NOMO-1 treated with DMSO at 0.1 percent for 48 hours (cell line): Measurements from ENCODE around the gene MTRF1L.
"Not testable (repeated sequence)": the region's sequence is repeated elsewhere in the genome, so short reads cannot be mapped to it uniquely, and the experiment has no call there.

Experiments used
- DNase-seq: peaks from one replicate; lab custom pipeline; 2025; ENCODE audit not compliant: unreplicated experiment; lab: John Stamatoyannopoulos, UW

MTRF1L gene

DNA sequence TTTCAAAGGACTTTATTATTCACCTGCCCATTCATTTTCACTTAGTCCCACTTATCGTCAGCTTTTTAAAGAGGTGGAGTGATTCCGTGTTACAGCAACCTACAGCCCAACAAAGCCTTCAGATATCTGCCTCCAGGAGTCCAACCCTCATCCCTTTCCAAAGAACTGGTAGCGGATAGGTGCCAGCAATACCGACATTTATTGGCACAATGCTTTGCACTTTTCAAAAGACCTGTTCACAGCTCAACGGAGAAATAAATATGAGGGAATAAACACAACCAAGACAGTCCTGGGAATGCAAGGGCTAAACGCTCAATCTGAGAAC lies 819 bp upstream of the MTRF1L start:
- DNase-seq = no peak

DNA sequence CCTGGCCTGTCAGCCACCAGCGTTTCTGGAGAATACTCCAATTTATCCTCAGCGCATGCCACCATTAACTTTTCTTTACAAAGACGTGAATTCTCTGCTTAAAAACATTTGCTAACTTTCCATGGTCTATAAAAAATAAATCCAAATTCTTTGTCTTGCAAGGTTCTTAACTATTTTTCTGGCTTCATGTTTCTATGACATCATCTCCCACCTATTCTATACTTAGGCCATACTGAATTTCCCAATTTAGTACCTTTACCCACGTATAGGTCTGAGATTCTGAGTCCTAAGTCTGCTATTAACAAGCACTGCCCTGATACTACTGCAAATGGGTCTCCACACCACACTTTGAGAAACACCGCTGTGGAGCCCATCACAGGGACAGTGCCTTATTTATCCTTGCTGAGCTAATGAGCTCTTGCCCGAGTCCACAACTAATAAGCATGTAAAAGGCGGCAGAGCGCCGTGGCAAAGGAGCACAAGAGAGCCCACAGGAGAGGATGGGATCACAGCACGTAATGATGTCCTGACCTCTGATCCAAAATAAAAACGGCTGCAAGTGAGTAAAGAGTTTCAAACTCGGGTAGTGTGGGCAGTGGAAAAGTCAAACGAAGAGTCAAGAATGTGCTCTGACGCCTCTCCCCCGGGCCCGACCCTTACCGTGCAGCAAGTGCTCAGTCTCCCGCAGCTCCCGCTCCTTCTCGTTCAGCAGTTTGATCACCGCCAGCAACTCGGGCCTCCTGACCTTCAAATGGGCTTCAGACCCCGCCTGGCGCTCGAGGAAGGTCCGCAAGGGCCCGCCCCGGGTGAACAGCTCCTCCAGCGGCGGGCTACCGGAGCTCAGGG lies 519 bp downstream of the MTRF1L start:
- DNase-seq = no peak

DNA sequence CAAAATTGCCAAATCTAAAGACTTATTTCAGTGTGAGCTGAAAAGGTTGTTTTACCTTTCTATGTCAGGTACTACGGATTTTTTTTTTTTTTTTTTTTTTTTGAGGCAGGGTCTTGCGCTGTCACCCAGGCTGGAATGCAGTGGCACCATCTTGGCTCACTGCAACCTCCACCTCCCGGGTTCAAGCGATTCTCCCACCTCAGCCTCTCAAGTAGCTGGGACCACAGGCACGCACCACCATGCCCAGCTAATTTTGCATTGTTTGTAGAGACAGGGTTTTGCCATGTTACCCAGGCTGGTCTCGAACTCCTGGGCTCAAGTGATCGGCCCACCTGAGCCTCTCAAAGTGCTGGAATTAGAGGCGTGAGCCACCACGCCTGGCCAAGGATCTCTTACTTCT lies 1.7 kb downstream of the MTRF1L start:
- not testable (repeated sequence) for DNase-seq

DNA sequence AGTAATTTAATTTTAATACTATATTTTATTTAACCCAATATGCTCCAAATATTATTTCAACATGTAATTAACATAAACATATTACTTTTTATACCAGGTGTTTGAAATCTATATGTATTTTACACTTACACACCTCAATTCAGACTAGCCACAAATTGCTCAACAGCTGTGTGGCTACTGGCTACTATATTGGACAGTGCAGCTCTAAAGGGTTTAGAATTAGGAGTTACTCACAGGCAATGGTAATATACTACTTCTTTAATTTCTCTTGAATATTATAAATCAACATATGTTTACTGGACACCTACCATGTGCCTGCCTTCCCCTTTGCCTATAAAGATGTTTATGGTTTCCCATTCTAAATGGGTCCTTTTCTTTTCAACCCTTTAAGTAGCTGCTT lies 2.3 kb downstream of the MTRF1L start:
- DNase-seq = no peak

DNA sequence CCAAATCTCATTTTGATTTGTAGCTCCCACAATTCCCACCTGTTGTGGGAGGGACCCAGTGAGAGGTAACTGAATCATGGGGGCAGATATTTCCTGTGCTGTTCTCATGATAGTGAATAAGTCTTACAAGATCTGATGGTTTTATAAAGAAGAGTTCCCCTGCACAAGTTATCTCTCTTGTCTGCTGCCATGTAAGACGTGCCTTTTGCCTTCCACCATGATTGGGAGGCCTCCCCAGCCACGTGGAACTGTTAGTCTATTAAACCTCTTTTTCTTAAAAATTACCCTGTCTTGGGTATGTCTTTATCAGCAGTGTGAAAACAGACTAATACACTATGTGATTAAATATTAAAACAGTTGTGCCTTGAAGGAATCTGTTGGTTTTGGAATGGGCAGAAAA lies 3.0 kb downstream of the MTRF1L start:
- DNase-seq = not testable (repeated sequence)

DNA sequence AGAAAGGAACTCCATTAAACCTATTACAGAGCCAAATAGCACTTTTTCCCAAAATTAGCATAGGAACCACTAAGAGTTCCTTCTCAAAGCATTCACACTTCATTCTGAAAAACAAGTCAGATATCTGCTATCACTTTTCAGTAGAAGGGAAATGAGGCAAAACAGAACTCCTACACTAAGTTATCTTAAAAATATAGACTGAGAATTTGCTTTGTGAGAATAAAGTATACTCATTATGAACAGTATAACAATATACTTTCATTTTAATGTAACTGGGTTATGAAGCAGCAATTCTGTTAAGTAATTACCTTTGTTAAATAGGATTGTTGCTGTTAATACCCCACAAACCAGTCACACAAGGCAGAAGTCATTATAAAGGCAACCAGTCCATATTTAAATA lies 8.7 kb downstream of the MTRF1L start:
- DNase-seq = no peak

DNA sequence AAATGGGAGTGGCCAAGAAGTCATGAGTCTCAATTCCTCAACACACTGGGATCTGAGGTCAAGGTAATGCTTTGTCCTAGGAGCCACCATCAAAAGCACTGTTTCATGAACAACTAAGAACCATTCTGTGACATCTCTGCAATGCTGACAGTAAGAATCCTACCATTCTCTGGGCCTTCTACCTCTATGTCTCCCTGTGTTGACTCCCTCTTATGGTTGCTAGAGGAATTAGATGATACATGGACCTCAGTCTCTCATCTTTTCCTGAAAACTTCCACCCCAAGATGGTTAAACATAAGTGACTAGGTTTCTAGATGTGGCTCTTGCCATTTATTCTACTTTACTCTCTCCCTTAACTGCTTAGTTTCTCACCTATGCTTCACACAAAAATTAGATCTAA lies 9.1 kb downstream of the MTRF1L start:
- DNase-seq = no peak

DNA sequence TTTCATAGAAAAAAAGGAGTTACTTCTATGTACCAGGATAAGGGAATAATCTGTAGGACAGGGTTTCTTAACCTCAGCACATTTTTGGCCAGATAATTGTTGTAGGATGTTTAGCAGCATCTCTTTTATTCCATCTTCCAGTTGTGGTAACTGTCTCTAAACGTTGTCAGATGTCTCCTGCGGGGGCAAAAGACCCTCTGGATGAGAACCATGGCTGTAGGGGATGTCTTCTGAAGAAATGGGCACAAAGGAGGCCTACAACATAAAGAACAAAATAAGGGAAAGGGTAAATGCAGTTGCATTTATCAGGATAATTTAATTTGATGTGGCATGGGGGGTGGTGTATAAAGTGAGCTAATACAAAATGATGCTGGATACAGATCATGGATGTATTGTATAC lies 15.5 kb downstream of the MTRF1L start:
- DNase-seq = no peak

DNA sequence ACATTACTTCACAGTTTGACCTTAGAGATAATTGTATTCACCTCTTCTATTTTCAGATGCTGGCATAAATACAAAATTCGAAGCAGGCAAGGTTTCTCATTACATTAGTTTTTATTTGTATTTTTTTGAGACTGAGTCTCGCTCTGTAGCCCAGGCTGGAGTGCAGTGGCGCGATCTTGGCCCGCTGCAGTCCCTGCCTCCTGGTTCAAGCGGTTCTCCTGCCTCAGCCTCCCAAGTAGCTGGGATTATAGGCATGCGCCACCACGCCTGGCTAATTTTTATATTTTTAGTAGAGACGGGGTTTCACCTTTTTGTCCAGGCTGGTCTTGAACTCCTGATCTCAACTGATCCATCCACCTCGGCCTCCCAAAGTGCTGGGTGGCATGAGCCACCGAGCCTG lies 17.2 kb downstream of the MTRF1L start:
- not testable (repeated sequence) for DNase-seq

DNA sequence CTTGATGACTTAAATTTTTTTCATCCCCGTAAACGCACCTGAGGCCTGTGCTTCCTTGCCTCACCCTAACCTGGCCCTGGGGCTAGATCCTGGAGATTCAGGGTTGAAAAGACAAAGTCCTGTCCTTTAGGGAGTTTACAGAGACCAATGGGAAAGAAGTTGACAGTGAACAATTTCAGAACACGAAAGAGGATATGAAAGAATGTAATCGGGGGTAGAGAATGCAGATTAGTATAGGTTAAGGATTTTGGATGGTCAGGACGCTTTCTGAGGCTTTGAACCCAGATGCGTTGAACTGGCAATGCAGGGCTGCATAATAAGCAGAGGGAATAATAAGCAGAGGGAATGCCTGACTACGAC lies 18.0 kb downstream of the MTRF1L start:
- DNase-seq = peak; percentile 49

DNA sequence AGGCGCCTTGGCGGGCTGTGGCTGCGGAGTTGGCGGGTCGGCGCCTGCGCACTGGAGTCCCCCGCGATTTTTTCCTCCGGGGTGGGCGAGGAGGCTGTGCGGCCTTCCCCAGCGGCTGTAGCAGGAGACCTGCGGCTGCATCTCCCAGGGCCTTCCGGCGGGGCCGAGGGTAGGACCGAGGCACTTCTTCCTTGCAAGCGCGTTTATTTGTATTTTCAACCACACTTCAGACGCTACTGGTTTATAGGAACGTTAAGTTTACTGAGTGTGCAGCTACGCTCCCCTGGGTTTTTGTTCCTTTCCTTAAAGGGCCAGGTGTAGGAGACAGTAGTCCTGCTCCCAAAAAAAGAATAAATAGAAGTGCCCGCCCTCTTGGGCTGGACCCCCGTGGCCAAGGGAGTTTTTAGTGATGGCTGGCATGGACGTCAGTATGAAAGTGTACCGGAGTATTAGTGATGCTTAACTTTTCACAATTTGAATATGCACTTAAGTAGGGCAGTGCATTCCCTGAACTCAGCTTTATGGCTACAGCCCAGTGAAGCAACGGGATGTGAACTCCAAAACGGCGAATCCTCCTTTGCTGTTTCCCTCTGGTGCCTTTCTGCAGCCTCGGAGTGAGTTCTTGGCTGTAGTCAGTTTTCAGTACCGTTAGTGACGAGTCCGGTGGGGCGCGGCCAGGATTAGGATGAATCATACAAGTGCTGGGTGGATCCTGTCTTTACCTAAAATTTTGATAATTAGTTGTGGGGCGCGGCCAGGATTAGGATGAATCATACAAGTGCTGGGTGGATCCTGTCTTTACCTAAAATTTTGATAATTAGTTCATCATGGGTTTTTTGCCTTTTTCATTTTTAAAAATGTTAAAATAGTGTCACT lies 18.6 kb downstream of the MTRF1L start:
- peak; percentile 79 for DNase-seq

DNA sequence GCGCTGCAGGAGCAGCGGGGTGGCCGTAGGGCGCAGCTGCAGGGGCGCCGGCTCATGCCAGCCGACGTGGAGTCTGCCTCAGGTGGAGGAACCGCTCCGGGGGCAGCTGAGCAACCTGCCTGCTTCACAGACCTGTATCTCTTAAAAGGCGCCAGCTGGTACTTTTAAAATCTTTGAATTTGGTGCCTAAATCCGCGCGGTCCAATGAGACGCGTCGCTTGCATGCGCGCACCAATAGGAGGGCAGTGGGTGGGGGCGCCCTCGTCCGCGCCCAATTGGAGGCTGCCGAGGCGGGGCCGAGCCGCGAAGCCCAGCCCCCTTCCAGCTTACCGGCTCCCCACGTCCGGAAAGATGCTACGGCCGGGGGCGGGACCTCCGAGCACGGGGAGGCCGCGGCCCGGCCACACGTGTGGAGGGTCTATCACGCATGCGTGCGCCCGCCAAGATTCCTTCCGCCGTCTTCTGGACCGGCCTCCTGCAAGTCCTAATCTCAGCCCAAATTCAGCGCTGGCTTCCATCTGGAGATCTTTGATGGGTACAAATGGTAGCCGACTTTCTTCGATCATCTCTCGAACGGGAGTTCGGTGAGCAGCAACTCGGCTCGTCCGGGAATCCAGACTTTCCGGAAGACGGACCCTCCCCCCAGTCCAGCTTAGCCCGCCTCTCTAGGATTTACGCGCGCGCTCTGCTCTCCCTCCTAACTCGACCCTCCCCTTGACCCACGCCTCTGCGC lies 19.4 kb downstream of the MTRF1L start, which contains the start of gene FBXO5:
Gene FBXO5, minus strand, starts transcription at position 138 of the 733 bp plus-strand sequence. Its CDS starts 82 bp downstream, at position 56.
- peak; percentile 95 for DNase-seq

DNA sequence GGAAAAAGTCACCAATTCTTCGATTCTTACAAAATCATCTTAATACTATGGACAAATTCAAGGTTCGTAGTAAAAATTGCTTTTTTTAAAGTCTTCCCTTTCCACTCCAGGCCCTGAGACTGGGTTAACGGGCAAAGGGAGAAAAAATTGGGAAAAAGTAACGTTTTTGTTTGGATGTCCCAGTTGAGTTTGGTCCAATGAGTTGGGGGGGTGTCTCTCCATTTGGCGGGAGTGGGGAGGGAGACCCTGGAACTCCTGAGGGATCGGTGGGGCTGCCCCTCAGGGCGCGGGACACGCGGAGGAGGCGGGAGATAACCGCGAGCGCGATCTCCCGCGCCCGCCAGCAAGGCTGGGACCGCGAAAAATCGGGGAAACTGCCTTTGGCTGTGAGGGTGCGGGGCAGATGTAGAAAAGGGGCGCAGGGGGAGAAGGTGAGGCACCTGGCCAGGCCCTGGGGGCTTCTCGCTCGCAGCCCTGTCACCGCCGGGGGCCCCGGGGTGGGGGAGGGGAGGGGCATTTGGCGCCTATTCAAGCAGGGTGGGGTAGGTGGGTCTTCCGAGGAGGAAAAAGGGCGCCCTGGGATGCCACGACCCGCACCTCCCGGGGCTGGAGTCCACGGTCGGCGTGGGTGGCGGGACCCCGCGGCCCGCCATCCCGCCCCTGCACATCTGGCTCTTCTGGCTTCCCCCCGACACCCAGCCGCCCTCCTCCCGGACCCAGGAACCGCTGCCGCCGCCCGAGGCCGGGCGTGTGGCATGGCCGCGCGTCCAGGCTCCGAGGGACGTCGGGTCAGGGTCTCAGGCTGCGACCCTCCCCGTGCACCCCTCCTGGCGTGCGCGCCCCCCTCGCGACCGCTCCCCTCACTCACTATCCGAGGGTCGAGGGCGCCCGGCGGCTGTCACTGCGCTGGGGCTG lies 20.3 kb downstream of the MTRF1L start:
- DNase-seq = no peak

DNA sequence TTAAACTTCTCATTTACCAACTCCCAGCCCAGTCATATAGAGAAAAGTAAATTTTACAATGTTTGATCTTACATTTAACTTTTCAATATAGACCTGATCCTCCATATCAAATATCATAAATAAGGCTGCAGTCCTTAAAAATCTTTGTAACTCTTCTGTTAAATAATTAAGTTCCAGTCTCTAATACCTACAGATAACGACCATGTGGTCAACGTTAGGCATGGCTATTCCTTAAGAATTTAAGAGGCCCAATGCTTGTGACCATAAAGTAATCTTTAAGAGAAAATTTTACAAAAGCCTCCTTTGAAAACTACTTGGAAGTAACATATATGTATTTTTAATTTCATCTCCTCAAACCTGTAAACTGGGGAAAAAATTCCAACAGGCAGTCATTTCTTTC lies 21.3 kb downstream of the MTRF1L start:
- DNase-seq = no peak

DNA sequence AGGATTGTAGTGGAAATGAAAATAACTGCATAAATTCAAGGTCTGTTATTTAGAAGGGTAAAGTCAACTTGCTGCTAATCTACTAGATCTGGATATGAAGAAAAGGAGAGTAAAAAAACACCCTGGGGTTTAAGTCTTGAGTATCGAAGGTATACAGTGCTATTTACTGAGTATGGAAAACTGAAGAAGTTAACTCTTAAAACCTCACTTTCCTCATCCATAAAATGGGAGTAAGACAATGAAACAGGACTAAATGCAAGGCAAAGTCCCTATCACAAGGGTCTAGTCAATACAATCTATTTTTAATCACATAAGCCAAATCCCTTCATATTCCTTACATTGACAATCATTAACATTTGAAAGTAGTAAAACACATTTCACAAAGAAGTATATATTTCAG lies 21.9 kb downstream of the MTRF1L start:
- no peak for DNase-seq

DNA sequence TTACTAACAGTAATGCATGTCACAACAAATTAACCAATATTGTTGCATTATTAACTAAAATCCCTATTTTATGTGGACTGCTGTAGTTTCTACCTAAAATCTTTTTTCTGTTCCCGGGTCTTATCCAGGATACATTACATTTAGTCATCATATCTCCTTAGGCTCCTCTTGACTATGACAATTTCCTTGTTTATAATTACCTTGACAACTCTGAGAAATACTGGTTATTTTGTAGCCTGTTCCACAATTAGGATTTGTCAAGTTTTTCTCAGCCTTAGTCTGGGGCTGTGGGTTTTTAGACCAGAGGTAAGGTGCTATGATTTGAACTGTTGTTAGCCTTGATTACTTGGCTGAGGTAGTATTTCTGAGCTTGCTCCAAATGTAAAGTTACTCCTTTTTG lies 23.4 kb downstream of the MTRF1L start:
- DNase-seq = no peak

DNA sequence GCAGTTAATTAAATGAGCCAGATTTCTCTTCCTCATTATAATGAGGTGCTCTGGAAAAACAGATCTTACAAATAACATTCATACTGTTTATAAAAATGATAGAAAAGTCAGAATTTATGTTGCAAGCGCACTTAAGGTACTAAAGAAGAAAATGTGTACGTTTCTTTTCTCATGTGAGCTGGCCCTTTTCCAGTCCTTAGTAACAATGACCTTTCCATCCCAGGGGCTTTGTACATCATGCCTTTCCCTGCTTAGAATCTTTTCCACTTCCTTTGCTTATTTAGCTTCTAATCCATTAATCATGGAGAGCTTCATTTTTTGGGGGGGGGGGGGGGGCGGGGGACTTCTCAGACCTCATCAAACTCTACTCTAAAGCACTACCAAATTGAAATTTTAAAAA lies 24.5 kb downstream of the MTRF1L start:
- DNase-seq = no peak

DNA sequence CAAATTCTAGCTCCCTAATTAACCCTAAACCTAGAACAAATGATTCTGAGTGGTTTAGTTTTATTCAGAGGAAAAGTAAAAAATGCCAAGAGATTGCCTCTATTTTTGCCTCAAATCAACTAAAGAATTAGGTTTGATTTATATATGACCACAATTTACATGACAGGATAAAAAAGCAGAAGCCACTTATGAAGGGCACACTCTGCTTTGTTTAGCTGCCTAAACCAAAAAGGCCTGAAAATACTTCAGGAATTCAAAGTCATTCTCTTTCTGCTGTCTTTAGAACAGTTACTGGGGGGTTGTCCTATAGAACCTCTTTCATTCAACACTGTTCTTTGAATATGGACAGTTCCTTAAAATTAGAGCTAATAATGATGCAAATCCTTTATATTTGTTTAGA lies 25.0 kb downstream of the MTRF1L start:
- peak; percentile 41 for DNase-seq

DNA sequence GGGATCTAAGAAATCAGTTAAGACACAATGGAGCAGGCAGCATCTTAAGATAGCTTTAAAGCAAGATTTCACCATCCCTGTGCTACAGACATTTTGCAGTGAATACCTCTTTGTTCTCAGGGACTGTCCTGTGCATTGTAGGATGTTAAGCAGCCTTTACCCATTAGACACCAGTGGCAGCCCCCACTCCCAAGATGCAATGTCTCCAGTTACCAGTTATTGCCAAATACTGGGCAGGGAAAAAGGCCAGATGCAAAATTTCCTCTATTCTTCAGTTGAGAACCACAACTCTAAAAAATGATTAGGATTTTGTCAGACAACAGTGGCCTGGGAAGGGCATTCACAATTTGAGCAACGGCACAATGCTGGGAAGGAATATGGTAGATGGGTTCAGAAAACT lies 25.8 kb downstream of the MTRF1L start:
- no peak for DNase-seq

DNA sequence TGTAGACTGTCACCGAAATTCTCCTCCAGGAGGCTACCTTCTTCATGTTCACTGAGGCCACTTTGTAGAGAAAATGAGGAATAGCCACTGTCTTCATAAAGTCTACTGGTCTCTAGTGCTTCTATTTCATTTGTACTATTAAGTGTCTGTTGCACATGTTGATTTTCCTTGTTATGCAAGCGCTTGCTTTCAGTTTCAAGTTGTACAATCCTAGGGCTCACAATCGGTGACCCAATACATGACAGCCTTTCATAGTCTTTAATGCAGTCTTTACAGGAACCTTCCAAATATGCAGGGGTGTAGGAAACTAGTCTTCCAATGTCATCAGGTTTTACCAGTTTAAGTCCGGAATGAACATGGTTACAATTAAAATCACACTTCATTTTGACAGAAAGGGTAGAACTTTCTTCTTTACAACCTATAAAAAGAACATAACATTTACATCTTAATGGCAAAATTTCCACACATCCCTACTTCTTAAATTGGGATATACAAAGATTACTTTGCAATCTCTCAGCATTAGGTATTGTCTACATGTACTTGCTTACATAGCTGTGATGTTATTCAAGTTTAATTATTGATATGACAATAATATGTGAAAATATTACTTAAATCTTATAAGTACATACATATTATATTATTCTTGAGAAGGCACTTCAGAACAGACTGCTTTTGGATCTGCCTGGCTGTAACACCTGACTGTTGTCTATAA lies 27.1 kb downstream of the MTRF1L start:
- DNase-seq = peak; percentile 87
